ENCODE results near the gene RHOBTB3.
"Not testable (repeated sequence)": the region's sequence is repeated elsewhere in the genome, so short reads cannot be mapped to it uniquely, and the experiment has no call there.

The RHOBTB3 gene

DNA sequence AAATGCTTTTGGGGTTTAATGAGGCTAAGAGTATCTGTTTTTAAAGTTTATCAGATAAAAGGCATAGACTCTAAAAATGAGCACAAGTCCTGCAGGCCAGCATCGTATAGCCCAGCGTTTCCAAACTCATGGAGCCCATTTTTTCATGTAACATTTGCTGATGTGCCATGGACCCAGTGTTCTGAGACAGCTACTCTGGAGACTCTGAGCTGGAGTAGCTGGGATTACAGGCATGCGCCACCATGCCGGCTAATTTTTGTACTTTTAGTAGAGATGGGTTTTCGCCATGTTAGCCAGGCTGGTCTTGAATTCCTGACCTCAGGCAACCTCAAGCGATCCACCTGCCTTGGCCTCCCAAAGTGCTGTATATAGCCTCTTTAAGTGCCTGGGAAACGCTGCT is 75.6 kb downstream of the RHOBTB3 start:
- H3K27ac Mint-ChIP-seq = no peak overlapping the region
- H3K9me3 Mint-ChIP-seq (ENCODE audit: low read depth) = no peaks in the 10 kb centered on the region

DNA sequence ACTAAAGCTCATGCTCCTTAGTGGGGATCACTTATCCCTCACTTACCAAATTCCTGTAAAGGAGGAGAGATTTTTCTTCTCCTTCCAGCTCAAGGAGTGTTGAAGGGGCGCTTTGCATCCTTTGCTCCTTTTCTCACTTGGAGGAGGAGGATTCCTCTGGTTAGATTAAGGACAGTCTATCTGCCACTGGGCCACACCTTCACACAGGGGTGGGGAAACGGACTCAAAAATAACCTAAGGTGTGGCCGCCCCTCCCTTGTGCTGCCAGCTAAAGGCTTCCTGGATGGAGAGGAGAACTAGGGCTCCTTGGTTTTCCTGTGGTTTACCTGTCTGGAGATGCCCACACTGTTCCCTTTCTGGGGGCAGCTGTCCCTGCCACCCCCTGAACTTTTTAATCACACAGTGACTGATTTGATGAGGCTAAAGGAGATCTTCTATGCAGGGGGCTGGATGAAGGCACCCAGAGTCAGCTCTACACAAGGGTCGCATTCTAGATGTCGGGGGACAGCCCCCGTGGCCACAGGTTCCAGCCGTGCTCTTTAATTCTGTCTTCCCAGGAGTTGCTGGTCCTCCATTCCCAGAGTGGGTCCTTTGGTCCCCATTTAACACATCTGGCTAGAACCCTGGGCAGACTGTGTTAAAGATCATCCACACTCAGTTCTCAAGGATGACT is 77.0 kb downstream of the RHOBTB3 start:
- H3K4me3 Mint-ChIP-seq = peak overlapping the region; percentile 80
- peak overlapping the region; percentile 94 for H3K27ac Mint-ChIP-seq
- peaks cover 4% of the 10 kb centered on the region for H3K36me3 Mint-ChIP-seq
- H3K9me3 Mint-ChIP-seq (ENCODE audit: low read depth) = no peaks in the 10 kb centered on the region
- peaks cover 55% of the 10 kb centered on the region for H3K4me1 Mint-ChIP-seq (ENCODE audit: low read depth)
- no peaks in the 10 kb centered on the region for H3K27me3 Mint-ChIP-seq

More for the DNA sequence above, 75.6 kb downstream of the RHOBTB3 start:
- H3K4me1 Mint-ChIP-seq (ENCODE audit: low read depth) = peaks cover 40% of the 10 kb centered on the region
- no peak overlapping the region for H3K4me3 Mint-ChIP-seq
- no peaks in the 10 kb centered on the region for H3K27me3 Mint-ChIP-seq
- peaks cover 1% of the 10 kb centered on the region for H3K36me3 Mint-ChIP-seq

- H3K4me3 Mint-ChIP-seq = peak overlapping the region; percentile 80
- peak overlapping the region; percentile 94 for H3K27ac Mint-ChIP-seq
- H3K4me1 Mint-ChIP-seq (ENCODE audit: low read depth) = peaks cover 58% of the 10 kb centered on the region
- no peaks in the 10 kb centered on the region for H3K9me3 Mint-ChIP-seq (ENCODE audit: low read depth)
- H3K36me3 Mint-ChIP-seq = peaks cover 4% of the 10 kb centered on the region
- no peaks in the 10 kb centered on the region for H3K27me3 Mint-ChIP-seq
Observed at GRCh38 chr5:95808686-95809413, 77.7 kb downstream of the RHOBTB3 start.

DNA sequence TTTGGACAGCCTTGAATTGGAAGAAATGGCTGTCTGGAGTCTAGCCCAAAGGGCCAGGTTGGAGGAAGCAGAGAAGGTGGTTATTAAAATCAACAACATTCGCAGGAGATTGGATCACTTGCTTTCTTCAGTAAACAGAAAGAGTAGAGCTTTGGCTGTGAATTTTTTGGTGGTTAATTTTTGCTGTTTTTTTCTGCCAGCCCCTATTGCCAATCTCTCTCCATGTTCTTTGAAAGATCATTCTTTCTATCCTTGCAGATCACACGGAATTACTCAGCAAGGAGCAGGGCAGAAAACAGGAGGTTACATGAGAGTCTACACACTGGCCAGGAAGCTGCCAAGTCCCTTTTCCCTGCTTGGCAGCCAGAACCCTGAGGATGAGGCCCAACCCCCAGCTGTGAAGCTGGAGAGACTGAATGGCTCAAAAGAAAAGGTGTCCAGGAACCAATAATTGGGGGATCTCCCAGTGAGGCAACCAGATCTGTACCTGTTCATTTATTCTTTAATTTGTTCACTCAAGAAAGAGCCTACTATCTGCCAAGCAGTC is 78.4 kb downstream of the RHOBTB3 start:
- H3K27me3 Mint-ChIP-seq = no peaks in the 10 kb centered on the region
- H3K9me3 Mint-ChIP-seq (ENCODE audit: low read depth) = no peaks in the 10 kb centered on the region
- peak overlapping the region; percentile 80 for H3K4me3 Mint-ChIP-seq

DNA sequence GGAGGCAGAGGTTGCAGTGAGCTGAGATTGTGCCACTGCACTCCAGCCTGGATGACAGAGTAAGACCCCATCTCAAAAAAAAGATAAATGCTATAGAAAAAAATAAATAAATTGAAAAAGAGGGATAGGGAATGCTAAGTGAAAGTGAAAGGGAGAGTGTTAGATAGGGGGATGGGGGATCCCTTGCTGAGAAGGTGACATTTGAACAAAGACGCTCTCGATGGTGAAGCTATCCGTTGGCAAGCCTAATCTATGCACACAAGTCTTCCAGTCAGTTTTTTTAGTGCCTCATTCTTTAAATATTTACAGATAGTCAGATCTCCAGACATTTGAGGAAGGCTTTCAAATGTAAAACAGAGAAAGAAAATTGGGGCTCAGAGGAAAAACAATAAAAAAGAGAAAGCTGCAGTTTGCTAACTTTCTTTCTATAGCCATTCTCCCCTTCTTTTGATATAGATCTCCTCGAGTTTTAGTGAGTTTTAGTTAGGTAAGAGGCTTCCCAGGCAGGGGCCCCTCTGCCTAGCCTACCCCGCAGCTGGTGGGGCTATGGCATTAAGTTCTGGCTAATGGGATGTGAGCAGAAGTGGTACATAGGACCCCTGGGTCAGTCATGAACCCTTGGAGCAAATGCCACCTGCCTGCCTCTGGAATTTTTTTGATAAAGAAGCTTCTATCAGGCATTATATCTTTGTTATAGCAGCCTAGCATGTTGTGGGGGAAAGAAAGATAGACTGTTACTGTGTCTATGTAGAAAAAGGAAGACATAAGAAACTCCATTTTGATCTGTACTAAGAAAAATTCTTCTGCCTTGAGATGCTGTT is 79.4 kb downstream of the RHOBTB3 start:
- peaks cover 71% of the 10 kb centered on the region for H3K4me1 Mint-ChIP-seq (ENCODE audit: low read depth)
- H3K36me3 Mint-ChIP-seq = peaks cover 10% of the 10 kb centered on the region
- H3K27ac Mint-ChIP-seq = peak overlapping the region; percentile 94
- H3K4me3 Mint-ChIP-seq = peak overlapping the region; percentile 80
- H3K27me3 Mint-ChIP-seq = no peaks in the 10 kb centered on the region
- H3K9me3 Mint-ChIP-seq (ENCODE audit: low read depth) = no peaks in the 10 kb centered on the region

More for the DNA sequence above, 78.4 kb downstream of the RHOBTB3 start:
- peak overlapping the region; percentile 94 for H3K27ac Mint-ChIP-seq
- peaks cover 64% of the 10 kb centered on the region for H3K4me1 Mint-ChIP-seq (ENCODE audit: low read depth)
- H3K36me3 Mint-ChIP-seq = peaks cover 9% of the 10 kb centered on the region

DNA sequence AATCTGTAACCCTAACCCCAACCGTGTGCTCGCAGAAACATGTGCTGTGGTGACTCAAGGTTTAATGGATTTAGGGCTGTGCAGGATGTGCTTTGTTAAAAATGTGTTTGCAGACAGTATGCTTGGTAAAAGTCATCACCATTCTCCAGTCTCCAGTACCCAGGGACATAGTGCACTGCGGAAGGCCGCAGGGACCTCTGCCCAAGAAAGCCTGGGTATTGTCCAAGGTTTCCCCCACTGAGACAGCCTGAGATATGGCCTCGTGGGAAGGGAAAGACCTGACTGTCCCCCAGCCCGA is 79.9 kb downstream of the RHOBTB3 start:
- H3K27ac Mint-ChIP-seq = peak overlapping the region; percentile 94
- peaks cover 77% of the 10 kb centered on the region for H3K4me1 Mint-ChIP-seq (ENCODE audit: low read depth)
- H3K9me3 Mint-ChIP-seq (ENCODE audit: low read depth) = not testable (repeated sequence)

GRCh38 chr5:95811461-95812073 is 80.4 kb downstream of the RHOBTB3 start:
- not testable (repeated sequence) for H3K9me3 Mint-ChIP-seq (ENCODE audit: low read depth); H3K27me3 Mint-ChIP-seq; H3K36me3 Mint-ChIP-seq
- Mint-ChIP-seq H3K4me3 (peak overlapping the region; percentile 80), H3K4me1 (ENCODE audit: low read depth) (peaks cover 82% of the 10 kb centered on the region), H3K27ac (peak overlapping the region; percentile 94)

More for the DNA sequence above, 79.9 kb downstream of the RHOBTB3 start:
- not testable (repeated sequence) for H3K27me3 Mint-ChIP-seq, H3K36me3 Mint-ChIP-seq
- peak overlapping the region; percentile 80 for H3K4me3 Mint-ChIP-seq

DNA sequence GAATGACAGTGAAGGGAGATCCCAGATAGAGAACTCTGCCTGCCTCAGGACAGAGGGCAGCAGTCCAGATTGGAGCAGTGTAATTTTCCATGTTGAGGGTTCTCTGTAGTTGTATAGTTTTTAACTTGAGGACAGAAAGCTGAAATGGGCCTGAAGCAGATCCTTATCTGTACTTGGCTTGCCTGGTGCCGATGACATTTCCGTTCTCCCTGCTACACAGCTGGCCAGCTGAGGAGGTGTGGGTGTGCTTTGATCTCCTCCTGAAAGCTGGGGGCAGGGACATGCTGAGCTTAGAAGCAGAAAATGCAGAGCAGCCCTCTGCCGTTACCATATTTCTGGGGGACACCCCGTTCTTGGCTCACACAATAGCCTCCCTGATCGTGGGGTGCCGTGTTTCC is 80.9 kb downstream of the RHOBTB3 start:
- Mint-ChIP-seq H3K9me3 (ENCODE audit: low read depth) (no peaks in the 10 kb centered on the region), H3K4me3 (peak overlapping the region; percentile 74), H3K27me3 (no peaks in the 10 kb centered on the region), H3K4me1 (ENCODE audit: low read depth) (peaks cover 87% of the 10 kb centered on the region), H3K36me3 (peaks cover 10% of the 10 kb centered on the region), H3K27ac (peak overlapping the region; percentile 94)

DNA sequence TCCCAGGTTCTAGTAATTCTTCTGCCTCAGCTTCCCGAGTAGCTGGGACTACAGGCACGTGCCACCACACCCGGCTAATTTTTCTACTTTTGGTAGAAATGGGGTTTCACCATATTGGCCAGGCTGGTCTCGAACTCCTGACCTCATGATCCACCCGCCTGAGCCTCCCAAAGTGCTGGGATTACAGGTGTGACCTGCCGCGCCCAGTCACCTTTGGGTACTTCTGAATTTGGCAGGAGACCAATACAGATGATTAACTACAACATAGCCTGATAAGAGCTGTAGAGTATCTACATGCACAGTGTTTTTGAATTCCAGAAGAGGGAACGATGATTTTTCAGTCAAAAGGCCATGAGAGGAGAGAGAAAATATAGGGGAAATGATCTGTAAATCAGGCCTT is 81.9 kb downstream of the RHOBTB3 start:
- peak overlapping the region; percentile 35 for H3K27ac Mint-ChIP-seq
- not testable (repeated sequence) for H3K27me3 Mint-ChIP-seq; H3K9me3 Mint-ChIP-seq (ENCODE audit: low read depth); H3K4me3 Mint-ChIP-seq; H3K36me3 Mint-ChIP-seq
- peaks cover 93% of the 10 kb centered on the region for H3K4me1 Mint-ChIP-seq (ENCODE audit: low read depth)

DNA sequence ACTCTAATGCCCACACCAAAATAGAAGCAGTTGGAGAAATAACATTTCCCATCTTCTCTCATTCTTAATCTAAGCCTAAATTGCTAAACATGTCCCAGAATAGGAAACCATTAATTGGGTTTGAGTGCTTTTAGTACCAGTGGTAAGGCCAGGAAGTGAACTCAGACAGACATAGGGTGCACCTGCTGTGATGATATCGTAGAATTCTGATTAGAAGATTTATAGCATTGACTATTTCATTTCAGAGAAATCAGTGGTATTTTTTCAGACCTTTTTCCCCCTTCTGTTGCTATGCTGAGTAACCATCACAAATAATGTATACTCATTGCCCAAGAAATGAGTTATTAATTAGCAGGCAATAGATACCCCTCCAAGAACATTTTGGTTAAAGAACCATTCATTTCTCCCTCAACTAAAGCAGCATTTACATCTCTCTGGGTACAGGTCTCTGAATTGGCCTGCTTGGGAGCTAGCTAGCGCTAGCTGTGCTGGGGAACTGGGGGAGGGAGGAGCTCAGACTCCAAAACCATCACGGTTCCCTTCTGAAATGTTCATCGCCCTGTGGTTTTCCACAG is 84.1 kb downstream of the RHOBTB3 start:
- no peaks in the 10 kb centered on the region for H3K9me3 Mint-ChIP-seq (ENCODE audit: low read depth)
- H3K36me3 Mint-ChIP-seq = peaks cover 10% of the 10 kb centered on the region
- peak overlapping the region; percentile 94 for H3K27ac Mint-ChIP-seq
- H3K4me3 Mint-ChIP-seq = no peak overlapping the region
- H3K4me1 Mint-ChIP-seq (ENCODE audit: low read depth) = peaks cover 90% of the 10 kb centered on the region
- H3K27me3 Mint-ChIP-seq = no peaks in the 10 kb centered on the region

GRCh38 chr5:95816341-95816740 is 85.2 kb downstream of the RHOBTB3 start:
- Mint-ChIP-seq H3K36me3 (peaks cover 10% of the 10 kb centered on the region), H3K27ac (peak overlapping the region; percentile 94), H3K4me3 (peak overlapping the region; percentile 87)

DNA sequence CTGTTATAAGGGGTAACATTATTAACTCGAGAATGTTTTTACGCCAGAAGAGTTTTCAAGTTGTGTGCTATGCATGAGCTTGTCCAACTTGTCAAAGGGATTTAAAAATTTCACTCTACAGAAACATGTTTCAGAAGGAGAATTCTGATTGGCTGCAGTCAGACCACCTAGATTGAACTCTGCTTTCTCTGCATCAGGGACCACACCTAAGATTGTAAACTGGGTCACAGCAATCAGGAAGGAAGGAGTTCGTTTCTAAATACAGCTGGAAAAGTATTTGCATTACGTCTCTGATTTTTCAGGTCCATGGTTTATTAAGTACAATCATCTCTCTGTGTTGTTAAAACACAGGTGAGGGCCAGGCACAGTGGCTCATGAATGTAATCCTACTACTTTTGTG is 85.6 kb downstream of the RHOBTB3 start:
- Mint-ChIP-seq H3K27me3 (no peaks in the 10 kb centered on the region), H3K4me3 (peak overlapping the region; percentile 87), H3K36me3 (peaks cover 7% of the 10 kb centered on the region), H3K9me3 (ENCODE audit: low read depth) (no peaks in the 10 kb centered on the region), H3K4me1 (ENCODE audit: low read depth) (peaks cover 88% of the 10 kb centered on the region), H3K27ac (peak overlapping the region; percentile 94)

More at GRCh38 chr5:95816341-95816740, 85.2 kb downstream of the RHOBTB3 start:
- peaks cover 88% of the 10 kb centered on the region for H3K4me1 Mint-ChIP-seq (ENCODE audit: low read depth)
- H3K27me3 Mint-ChIP-seq = no peaks in the 10 kb centered on the region
- H3K9me3 Mint-ChIP-seq (ENCODE audit: low read depth) = no peaks in the 10 kb centered on the region

DNA sequence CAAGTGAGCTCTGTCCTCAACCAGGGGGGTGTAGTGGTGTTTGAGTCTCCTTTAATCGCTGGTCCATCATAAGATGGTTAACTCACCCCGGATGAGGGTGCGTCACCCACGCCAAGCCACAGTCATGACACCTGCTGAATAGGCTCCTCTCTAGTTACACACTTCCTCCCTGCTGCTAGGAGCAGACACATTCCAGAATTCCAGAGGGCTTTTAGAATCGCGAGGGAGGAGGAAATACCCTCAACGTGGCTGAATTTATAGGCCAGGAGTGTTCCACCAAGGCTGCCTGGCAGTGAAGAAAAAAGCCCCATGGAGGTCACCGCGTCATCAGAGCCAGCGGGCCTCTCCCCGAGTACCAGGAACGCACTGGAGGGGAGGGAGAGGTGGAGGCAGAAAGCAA is 86.3 kb downstream of the RHOBTB3 start:
- Mint-ChIP-seq H3K27me3 (no peaks in the 10 kb centered on the region), H3K4me3 (peak overlapping the region; percentile 87), H3K36me3 (peaks cover 5% of the 10 kb centered on the region), H3K27ac (peak overlapping the region; percentile 94), H3K4me1 (ENCODE audit: low read depth) (peaks cover 85% of the 10 kb centered on the region), H3K9me3 (ENCODE audit: low read depth) (no peaks in the 10 kb centered on the region)
